NB4 (cell line): ENCODE data around the gene SLC35A4.

ENCODE experiments used
- POLR2A ChIP-seq: IDR thresholded peaks from 2 replicates; pipeline ENCODE4 v1.6.1; 2011; ENCODE audit warnings: mild to moderate bottlenecking; ENCODE audit not compliant: insufficient read length; ENCODE audit errors: extremely low read depth
- TF ChIP-seq, protein P1 (sequence below): IDR thresholded peaks from 2 replicates; pipeline ENCODE4 v1.6.1; 2011; ENCODE audit warnings: low read depth, low read length

DNA sequence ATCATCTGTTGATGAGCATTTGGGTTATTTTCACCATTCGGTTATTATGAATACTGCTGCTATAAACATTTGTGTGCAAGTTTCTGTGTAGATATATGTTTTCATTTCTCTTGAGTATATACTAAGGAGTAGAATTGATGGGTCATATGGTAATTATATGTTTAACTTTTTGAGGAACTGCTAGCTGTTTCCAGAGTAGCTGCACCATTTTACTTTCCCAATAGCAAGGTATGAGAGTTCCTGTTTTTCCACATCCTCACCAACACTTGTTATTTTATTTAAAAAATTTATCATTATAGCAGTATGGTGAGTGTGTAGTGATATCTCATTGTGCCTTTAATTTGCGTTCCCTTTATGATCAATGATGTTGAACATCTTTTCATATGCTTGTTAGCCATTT is 39.1 kb downstream of the SLC35A4 start:
- no peak for TF ChIP-seq POLR2A
- TF ChIP-seq, protein P1, sequence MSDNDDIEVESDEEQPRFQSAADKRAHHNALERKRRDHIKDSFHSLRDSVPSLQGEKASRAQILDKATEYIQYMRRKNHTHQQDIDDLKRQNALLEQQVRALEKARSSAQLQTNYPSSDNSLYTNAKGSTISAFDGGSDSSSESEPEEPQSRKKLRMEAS: no peak
